Activated CD4-positive, alpha-beta T cell treated with anti-CD3 and anti-CD28 coated beads for 48 hours (primary cell): ENCODE results near the gene ADISSP.
"Not testable (repeated sequence)": the region's sequence is repeated elsewhere in the genome, so short reads cannot be mapped to it uniquely, and the experiment has no call there.

Experiments used
- DNase-seq: peaks from one replicate; pipeline ENCODE4 v3.0.0-alpha.2; 2020

The ADISSP gene

DNA sequence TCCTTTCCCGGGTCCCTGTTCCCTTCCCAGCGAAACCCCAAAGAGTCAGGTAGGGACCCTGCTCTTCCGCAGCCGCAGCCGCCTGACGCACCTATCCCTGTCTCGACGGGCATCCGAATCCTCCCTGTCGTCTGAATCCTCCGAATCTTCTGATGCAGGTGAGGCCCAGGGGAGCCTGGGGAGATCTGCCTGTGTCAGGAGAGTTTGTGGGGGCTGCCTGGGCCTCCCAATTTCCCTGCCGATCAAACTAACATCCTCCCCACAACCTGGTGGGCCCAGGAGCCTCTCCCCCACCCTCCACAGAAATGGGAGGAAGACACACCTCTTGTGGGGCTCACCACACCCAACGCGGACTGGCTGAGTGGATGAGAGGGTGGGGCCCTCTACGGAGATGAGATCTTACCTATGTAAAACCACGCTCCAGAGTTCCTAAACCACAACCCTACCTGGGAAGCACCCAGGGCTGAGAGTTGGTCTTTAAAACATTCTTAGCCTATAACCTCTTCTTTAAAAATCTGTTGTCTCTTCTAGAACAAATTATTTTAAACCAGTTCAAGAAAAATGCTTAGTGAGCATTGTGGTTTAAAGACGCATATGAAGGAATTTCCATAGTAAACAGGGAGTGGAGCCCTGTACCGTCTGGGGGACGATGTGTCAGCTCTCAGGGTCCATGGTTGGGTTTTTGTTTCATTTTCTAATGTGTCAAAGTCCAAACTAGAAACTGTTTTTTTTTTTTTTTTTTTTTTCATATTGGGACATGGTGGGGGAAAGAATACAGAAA, 30.2 kb upstream of the ADISSP start:
- peak; percentile 64 for DNase-seq

DNA sequence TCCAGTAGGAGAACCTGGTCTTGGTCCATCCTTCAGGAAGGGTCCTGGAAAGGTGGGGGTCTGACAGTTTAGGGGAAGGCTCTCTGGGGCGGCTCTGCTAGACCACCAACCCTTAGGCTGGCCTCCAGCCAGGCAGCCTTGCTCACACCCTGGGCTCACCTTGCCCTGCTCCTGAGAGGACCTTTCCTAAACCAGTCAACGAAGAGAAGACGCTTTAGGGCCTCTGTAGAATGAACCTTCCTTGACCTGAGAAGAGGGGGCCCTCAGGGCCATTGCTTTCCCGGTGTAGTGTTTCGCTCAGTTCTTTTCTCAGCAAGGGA, 29.6 kb upstream of the ADISSP start:
- no peak for DNase-seq

DNA sequence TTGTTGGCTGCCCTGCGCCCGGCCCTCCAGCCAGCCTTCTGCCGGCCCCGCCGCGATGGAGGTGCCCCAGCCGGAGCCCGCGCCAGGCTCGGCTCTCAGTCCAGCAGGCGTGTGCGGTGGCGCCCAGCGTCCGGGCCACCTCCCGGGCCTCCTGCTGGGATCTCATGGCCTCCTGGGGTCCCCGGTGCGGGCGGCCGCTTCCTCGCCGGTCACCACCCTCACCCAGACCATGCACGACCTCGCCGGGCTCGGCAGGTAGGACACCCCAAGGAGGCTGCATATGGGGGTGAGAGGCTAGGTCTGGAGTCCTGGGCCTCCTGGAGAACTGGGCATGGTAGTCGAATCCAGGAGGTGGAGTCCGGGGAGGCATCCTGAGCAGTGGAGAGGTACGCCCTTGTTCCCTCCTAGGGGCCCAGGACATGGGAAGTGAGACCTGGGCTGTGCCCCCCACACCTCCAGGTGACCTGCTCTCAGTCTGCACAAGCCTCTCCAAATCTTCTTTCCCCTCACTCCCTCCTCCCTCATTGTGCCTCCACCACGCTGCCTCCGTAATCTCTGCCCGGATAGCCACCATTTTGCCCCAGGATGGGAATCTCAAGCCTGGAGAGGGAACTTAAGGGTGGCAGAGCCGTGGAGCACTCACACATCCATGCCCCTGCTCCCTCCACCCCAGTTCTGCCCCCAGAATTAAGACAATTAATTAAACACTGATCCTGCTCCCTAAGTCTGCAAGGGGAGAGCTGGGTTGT, 29.1 kb upstream of the ADISSP start:
- no peak for DNase-seq

DNA sequence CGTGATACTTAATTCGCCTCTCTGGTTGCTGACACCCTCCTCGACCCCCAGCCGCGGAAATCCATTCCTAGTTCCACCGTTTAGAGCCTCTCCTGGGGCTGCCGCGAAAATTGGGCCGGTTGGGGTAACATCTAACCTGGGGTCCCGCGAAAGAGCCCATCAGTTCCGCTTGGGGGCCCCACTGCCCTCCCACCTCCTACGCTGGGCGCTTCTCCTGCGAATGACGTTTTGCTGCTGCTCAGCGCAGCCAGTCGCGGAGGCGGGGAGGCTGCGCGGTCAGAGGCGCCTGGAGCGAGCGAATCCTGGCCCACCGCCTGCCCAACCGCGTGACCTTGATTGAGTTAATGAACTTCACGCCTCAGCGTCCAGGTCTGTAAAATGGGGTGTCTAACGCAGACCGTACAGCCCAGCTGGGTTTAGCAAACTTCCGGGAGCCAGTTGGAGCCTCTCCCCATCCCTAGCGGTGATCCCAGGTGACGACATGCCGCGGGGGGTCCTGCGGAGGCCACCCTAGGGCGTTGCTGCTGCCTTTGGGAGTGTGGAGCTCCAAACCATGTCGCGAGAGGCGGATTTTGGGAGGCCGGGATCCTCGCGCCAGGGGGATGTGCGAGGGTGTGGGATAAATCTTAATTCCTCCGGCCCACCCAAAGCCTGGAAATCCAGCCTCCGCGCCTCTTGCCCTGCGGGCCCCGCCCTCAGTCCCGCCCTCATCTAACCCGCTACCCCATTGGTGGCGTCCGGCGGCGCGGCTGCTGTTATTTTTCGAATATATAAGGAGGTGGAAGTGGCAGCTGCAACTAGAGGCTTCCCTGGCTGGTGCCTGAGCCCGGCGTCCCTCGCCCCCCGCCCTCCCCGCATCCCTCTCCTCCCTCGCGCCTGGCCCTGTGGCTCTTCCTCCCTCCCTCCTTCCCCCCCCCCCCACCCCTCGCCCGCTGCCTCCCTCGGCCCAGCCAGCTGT, 28.2 kb upstream of the ADISSP start, which contains the start of gene CDC25B:
TSS of gene CDC25B (plus strand) at position 800 of the 958 bp plus-strand sequence. CDS start 222 bp downstream, outside the sequence.
- peak; percentile 94 for DNase-seq

DNA sequence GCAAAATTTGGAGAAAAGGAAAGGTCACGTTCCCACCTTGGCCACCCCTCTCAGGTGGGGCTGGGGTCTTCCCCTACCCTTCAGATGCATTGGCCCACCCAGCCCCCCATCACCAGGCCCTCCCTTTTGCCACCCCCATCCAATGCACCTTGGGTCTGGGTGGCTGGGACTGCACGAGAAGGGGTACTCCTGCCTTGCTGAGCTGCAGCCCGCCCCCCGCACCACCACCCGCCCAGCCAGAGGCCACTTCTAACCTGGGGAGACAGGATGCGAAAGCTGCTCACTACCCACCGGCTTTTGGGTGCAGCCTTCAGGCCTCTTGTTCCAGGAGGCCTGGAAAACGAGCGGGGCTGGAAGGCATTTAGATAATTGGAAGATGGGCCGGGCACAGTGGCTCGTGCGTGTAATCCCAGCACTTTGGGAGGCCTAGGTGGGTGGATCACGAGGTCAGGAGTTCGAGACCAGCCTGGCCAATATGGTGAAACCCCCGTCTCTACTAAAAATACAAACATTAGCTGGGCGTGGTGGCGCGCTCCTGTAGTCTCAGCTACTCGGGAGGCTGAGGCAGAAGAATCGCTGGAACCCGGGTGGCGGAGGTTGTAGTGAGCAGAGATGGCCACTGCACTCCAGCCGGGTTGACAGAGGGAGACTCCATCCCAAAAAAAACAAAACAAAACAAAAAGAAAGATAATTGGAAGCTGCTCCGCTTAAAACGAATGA, 27.3 kb upstream of the ADISSP start:
- DNase-seq = no peak

DNA sequence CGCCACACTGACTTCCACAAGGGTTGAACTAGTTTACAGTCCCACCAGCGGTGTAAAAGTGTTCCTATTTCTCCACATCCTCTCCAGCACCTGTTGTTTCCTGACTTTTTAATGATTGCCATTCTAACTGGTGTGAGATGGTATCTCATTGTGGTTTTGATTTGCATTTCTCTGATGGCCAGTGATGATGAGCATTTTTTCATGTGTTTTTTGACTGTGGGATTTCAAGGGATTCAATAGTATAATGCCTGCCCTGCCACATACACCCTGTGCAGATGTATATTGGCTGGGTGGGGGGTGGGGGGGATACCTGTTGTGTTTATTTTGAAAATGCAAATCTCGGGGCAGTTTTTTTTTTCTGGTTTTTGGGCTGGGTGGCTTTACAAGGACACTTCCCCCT, 26.6 kb upstream of the ADISSP start:
- not testable (repeated sequence) for DNase-seq

DNA sequence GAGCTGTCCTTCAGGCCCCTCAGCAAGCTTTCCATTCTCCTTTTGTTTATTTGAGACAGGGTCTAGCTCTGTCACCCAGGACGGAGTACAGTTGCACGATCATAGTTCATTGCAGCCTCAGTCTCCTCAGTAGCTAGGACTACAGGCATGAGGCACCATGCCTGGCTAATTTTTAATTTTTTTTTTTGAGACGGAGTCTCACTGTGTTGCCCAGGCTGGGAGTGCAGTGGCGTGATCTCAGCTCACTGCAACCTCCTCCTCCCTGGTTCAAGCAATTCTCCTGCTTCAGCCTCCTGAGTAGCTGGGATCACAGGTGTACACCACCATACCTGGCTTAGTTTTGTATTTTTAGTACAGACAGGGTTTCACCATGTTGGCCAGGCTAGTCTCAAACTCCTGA, 21.6 kb upstream of the ADISSP start:
- not testable (repeated sequence) for DNase-seq

DNA sequence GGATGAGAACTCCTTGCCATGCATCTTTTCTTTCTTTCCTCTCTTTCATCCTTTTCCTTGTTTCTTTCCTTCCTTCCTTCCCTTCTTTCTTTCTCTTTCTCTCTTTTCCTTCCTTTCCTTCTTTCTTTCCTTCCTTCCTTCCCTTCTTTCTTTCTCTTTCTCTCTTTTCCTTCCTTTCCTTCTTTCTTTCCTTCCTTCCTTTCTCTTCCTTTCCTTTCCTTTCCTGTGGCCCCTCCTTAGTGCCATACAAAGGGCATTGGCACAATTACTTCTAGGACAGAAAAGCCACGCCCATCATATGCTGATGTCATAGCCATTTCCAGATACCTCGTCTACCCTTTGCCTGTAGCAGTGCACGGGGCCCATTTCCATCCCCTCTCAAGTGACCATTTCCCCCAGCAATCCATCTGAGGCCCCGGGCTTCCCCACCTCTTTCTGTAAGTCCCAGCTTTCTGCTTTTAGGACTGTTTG, 21.2 kb upstream of the ADISSP start:
- DNase-seq = no peak

DNA sequence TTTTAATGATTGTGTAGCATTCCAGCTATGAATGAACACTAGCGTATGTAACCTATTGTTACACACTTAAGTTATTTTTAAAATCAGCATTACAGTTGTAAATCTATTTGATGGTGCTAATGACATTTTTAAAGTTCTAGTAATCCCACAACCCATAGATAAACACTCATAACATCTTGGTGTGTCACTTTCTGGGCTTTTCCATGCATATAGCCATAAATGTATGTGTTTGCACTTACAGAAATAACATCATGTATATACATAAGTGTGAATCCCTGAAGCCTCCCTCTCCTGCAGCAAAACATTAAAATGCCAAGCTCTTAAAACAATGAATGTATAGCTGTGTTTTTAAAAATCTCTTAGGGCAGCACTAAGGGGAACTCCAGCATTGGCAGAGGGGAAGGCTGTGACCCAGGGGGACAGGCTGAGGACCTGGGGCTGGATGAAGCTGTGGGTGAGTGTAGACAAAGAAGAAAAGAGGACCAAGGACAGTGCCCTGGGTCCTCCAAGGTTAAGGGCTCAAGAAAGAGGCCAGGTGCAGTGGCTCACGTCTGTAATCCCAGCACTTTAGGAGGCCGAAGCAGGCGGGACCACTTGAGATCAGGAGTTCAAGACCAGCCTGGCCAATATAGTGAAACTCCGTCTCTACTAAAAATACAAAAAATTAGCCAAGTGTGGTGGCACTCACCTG, 19.9 kb upstream of the ADISSP start:
- no peak for DNase-seq

DNA sequence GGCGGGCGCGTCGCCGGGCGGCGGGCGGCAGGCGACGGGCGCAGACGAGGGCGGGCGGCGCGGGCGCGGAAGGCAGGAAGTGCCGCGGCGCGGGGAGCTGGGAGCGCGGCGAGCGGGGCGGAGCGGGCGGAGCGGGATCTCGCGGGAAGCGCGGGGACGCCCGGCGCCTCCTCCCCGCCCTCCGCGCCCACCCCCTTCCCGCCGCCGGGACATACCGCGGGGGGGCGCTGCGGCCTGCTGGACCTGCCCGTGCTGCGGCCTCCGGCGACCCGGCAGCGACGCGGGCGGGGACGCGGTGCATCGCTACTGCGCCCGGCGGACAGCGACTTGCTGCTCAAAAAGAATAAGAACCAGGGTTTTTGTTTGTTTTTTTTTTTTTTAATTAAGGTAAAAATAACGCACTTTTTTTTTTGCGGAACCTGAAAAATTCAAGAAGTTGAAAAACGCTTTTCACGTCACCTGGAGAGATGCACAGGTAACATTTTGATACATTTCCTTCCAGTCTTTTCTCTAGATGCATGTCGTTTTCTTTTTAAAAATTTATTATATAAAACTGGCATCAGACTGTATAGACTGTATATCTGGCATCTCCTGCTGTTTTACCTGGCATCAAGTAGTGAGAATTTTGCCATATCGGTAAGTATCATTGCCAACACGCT, 19.2 kb upstream of the ADISSP start, which contains the start of gene CENPB:
TSS of gene CENPB (minus strand) at position 76 of the 659 bp plus-strand sequence. CDS start 257 bp downstream, outside the sequence.
- DNase-seq = peak; percentile 91

DNA sequence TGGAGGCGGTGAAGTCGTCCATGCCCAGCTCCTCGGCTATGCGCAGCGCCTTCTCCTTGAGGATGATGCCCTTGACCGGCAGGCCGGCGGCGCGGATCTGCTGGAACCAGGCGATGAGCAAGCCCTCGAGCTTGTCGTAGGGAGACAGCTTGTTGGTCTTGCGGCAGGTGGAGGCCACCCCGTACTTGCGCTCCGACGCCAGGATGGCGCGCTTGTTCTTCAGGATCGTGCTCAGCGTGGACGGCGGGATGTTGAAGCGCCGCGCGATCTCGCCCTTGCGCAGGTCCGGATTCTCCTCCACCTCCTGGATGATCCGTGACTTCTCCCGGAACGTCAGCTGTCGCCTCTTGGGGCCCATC, 18.6 kb upstream of the ADISSP start:
- DNase-seq = peak; percentile 69

DNA sequence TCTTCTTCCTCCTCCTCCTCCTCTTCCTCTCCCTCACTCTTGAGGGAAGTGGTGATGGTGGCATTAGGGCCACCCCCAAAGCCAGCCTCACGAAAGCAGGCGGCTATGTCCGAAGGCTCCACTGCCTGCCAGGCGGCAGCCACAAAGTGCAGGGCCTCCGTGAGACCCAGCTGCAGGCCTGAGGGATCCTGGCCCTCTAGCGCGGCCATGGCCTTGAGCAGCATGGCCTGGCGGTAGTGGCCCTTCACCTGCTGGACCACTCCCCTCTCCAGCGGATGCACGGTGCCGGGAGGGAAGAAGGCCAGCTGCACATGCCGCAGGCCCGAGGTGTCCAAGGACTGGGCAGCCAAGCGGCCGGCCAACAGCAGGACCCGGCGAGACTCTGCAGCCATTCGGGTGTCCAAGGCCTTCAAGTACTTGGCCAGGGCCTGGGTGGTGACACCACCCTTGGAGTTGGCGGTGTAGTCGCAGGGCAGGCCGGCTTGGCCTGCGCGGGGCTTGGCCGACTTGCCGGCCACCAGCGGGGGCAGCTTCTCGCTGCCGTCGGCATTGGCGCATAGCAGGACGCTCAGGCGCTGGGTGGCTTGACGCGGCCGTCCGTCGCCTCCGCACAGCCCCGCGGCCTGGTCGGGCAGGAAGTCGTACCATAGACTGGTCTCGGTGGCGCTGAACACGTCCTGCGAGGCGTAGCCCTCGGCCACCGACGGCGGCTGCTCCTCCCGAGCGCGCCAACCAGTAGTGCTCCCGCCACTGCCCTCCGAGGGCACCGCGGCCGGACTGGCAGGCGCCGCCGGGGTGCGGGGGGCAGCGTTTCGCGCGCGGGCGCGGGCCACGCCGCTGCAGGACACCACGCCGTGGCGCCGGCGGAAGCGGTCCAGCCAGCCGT, 17.9 kb upstream of the ADISSP start:
- no peak for DNase-seq

DNA sequence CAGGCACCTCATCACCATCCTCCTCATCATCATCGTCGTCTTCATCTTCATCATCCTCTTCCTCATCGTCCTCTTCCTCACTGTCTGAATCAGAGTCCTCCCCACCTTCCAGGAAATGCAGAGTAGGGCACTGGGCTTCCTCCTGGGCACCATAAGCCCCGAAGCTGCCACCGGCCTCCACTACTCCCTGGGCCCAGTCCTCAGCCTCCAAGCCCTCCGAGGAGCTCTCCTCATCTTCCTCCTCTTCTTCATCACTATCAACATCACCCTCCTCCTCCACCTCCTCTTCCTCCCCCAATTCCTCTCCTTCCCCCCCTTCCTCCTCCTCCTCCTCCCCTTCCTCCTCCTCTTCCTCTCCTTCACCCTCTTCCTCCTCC, 17.3 kb upstream of the ADISSP start:
- DNase-seq = no peak

DNA sequence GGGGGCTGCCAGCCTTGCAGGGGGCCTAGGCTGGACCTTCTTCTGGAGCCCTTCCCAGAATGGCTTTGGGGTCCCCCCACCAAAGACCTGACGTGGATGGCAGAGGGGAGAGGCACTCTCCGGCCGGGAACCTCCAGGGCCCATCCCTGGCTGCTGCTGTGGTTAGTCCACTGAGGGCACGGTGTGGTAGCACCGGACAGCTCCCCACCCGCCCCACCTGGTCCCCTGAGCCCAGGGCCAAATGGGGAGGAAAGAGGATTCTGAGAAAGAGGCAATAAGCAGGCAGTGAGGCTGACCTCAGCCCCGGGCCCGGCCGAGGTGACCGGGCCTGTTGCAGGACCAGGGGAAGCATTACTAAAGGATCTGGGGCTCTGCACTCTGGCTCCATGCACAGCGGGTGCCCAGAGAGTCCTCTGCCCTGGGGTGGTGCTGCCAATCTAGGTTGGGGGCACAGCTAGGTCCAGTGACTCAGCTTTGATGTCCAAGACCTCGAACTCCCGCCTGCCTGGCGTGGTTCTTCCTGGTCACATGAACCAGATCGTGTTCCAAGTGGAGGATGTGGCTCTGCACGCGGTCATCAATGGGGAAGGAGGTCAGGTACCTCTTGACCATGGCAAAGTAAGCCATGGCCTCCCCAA, 16.8 kb upstream of the ADISSP start:
- DNase-seq = no peak

DNA sequence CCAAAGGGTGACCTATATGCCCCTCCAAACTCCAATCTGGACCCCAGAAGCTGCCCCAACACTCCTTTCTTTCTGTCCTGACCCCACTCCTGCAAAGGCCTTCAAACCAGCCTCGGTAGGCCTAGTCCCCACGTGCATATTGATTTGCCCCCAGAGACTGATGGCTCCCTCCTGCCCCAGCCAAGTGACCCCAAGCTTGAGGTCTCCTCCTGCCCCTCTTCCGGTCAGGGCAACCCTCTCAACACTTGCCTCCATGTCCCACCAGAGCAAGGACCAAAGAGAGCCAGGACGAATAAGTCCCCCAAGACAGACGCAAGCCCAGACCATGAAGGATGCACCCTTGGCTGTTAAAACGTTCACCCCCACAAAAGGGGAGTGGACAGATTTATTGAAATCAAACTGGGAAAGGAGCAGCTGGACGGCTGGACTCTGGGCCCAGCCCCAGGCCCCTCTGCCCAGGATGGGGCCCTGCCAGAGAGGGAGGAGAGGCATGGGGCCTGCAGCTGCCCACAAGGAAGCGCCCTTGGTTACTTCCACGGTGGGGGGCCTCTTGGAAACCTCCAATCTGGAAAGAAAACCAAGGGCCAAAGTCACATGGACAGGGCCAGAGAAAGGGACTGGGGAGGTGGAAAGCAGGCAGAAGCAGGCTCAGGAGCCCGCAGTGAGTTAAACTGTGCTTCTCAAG, 16.1 kb upstream of the ADISSP start:
- DNase-seq = no peak

DNA sequence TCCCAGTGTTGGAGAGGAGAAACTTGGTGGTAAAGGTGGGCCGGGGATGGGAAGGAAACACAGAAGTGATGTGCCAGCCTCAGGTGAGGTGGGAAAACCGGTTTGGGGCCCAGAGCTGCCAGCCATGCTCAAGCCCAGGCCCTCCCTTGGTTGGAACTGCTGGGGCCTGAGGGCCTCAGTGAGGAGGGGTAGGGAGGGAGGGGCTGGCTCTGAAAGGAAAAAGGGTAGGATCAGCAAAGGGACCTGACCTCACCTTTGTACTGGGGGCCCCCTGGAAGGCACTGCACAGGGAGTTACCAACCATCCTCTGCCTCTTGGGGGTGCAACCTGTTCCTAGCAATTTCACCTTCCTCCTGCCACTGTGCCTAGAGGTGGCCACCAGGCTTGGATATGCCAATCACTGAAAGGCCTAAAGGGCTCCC, 15.5 kb upstream of the ADISSP start:
- no peak for DNase-seq

DNA sequence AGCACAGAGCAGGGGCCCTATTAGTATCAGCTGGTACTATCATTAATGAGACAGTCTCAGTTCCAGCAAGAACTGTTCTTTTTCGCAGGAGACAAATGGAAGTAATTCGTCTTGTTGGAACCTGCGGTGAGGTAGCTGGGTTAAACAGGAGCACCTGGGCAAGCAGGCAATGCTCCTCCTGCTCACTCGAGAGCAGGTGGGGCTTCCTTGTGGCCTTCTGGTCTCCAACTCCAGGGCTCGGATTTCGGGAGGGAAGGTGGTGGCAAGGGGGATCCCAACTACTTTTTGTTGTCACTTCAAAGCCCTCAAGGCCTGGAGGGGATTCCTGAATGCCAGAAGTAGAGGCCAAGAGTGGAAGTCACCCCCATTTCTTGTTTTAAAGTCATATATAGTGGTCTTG, 15.0 kb upstream of the ADISSP start:
- DNase-seq = no peak

DNA sequence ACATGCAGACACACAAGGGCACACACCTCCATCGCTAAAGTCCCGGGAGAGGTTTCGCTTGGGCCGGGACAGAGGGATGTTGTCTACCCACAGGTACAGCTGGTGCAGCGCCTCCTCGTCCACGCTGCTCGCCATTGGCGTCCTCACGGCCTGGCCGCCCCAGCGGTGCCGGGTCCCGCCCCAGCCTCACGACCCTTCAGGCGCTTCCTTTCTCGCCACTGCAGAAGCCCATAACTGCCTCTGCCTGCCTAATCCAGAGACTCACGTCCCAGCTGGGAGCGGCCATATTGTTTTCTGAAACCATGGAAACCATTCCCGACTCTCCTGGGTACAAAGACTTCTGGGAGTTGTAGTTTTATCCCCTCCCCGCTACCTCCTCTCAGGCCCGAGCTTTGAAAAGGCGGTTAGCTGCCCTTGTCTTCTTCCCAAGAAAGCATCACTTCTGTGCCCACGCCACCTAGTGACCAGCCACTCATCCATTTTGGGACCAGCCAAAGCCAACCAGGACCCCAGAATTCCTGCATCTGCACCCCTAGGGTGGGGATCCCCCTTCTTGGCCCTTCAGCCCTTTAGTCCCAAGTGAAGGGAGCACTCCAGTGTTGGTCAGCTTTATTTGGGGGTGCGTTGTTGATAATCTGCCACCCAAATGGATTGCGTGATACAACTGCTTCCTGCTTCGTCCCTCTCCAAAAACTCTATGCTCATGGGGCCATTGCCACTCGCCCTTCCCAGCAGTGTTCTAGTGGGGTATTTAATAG, 13.8 kb upstream of the ADISSP start, which contains the start of gene SPEF1:
TSS of gene SPEF1 (minus strand) at position 296 of the 758 bp plus-strand sequence. CDS start at position 135, 161 bp downstream.
- peak; percentile 59 for DNase-seq
